Activated T-cell treated with anti-CD3 and anti-CD28 coated beads, Interleukin-2, amount 50 U/mL, for 4 hours (primary cell): Measurements from ENCODE around the gene FCGR2B. TPM values are rescaled to one million over a fixed set of nuclear protein-coding genes. Genes with fewer than 3 reads are reported as not detected.
"Not testable (repeated sequence)": the region's sequence is repeated elsewhere in the genome, so short reads cannot be mapped to it uniquely, and the experiment has no call there.

Source experiments
- ATAC-seq, 2 donors: fragments of 200-7000 bp; cut with Tn5 transposase; one replicate each; pipeline ENCODE4 v1.10.0; 2021
- DNase-seq: peaks from one replicate; pipeline ENCODE4 v3.0.0-alpha.2; 2020
- H3K27me3 Mint-ChIP-seq: one replicate; pipeline ENCODE4 v1.8.0; 2021; ENCODE audit warnings: low read depth, mixed read lengths
- H3K36me3 Mint-ChIP-seq: one replicate; pipeline ENCODE4 v1.8.0; 2022; ENCODE audit warnings: mixed read lengths; ENCODE audit not compliant: insufficient read depth
- H3K4me1 Mint-ChIP-seq: one replicate; pipeline ENCODE4 v1.8.0; 2021; ENCODE audit warnings: low read depth, mixed read lengths
- H3K4me3 Mint-ChIP-seq: one replicate; pipeline ENCODE4 v1.8.0; 2021; ENCODE audit warnings: mild to moderate bottlenecking, moderate library complexity, mixed read lengths
- H3K9me3 Mint-ChIP-seq: one replicate; pipeline ENCODE4 v1.8.0; 2021; ENCODE audit warnings: mixed read lengths
- total RNA-seq, 3 donors: library from RNA; stranded (reverse); gene quantifications; one replicate each; pipeline ENCODE4 v1.2.1, GENCODE V29; 2021

The FCGR2B gene
- total RNA-seq, 3 donors from 2014 or later = 0.13 TPM; not detected in 2

GRCh38 chr1:161636976-161637375 lies 26.0 kb upstream of the FCGR2B start:
- not testable (repeated sequence) for H3K9me3 Mint-ChIP-seq, H3K4me3 Mint-ChIP-seq, ATAC-seq, H3K36me3 Mint-ChIP-seq, H3K27me3 Mint-ChIP-seq, DNase-seq
- H3K4me1 Mint-ChIP-seq = peaks cover 12% of the 10 kb centered on the region

GRCh38 chr1:161638251-161638993 lies 24.5 kb upstream of the FCGR2B start:
- not testable (repeated sequence) for H3K4me3 Mint-ChIP-seq, H3K36me3 Mint-ChIP-seq, DNase-seq, H3K9me3 Mint-ChIP-seq, ATAC-seq, H3K27me3 Mint-ChIP-seq
- peaks cover 19% of the 10 kb centered on the region for H3K4me1 Mint-ChIP-seq

- not testable (repeated sequence) for H3K4me3 Mint-ChIP-seq, H3K36me3 Mint-ChIP-seq, H3K9me3 Mint-ChIP-seq, ATAC-seq, H3K27me3 Mint-ChIP-seq, DNase-seq
- H3K4me1 Mint-ChIP-seq = peaks cover 19% of the 10 kb centered on the region
These were observed 23.7 kb upstream of the FCGR2B start for GRCh38 chr1:161639203-161639602.

- ATAC-seq, H3K4me3 Mint-ChIP-seq, DNase-seq, H3K9me3 Mint-ChIP-seq, H3K27me3 Mint-ChIP-seq, H3K36me3 Mint-ChIP-seq: not testable (repeated sequence)
- H3K4me1 Mint-ChIP-seq = peaks cover 10% of the 10 kb centered on the region
These were observed 20.2 kb upstream of the FCGR2B start for GRCh38 chr1:161642697-161643096.

- H3K9me3 Mint-ChIP-seq, ATAC-seq, H3K27me3 Mint-ChIP-seq, H3K36me3 Mint-ChIP-seq, H3K4me3 Mint-ChIP-seq, DNase-seq: not testable (repeated sequence)
- peaks cover 11% of the 10 kb centered on the region for H3K4me1 Mint-ChIP-seq
These were observed 19.3 kb upstream of the FCGR2B start for GRCh38 chr1:161643481-161644208.

- not testable (repeated sequence) for H3K36me3 Mint-ChIP-seq, H3K9me3 Mint-ChIP-seq, H3K4me3 Mint-ChIP-seq, DNase-seq, H3K27me3 Mint-ChIP-seq, ATAC-seq
- peaks cover 11% of the 10 kb centered on the region for H3K4me1 Mint-ChIP-seq
These were observed 18.1 kb upstream of the FCGR2B start for GRCh38 chr1:161644855-161645254.

GRCh38 chr1:161647507-161648360 lies 15.2 kb upstream of the FCGR2B start:
- DNase-seq, H3K4me1 Mint-ChIP-seq, H3K4me3 Mint-ChIP-seq, H3K36me3 Mint-ChIP-seq, H3K27me3 Mint-ChIP-seq, ATAC-seq, H3K9me3 Mint-ChIP-seq: not testable (repeated sequence)

- H3K4me3 Mint-ChIP-seq, DNase-seq, H3K4me1 Mint-ChIP-seq, H3K36me3 Mint-ChIP-seq, ATAC-seq, H3K27me3 Mint-ChIP-seq, H3K9me3 Mint-ChIP-seq: not testable (repeated sequence)
These were observed 9.4 kb upstream of the FCGR2B start for GRCh38 chr1:161653541-161653940.

GRCh38 chr1:161653971-161654370 lies 9.0 kb upstream of the FCGR2B start:
- H3K27me3 Mint-ChIP-seq, H3K4me3 Mint-ChIP-seq, H3K36me3 Mint-ChIP-seq, DNase-seq, ATAC-seq, H3K4me1 Mint-ChIP-seq, H3K9me3 Mint-ChIP-seq: not testable (repeated sequence)

GRCh38 chr1:161658524-161658923 lies 4.4 kb upstream of the FCGR2B start:
- not testable (repeated sequence) for H3K4me3 Mint-ChIP-seq, H3K9me3 Mint-ChIP-seq, ATAC-seq, H3K4me1 Mint-ChIP-seq, H3K36me3 Mint-ChIP-seq, H3K27me3 Mint-ChIP-seq, DNase-seq

GRCh38 chr1:161661660-161662311 lies 1.2 kb upstream of the FCGR2B start:
- not testable (repeated sequence) for H3K36me3 Mint-ChIP-seq, DNase-seq, H3K27me3 Mint-ChIP-seq, H3K9me3 Mint-ChIP-seq, H3K4me3 Mint-ChIP-seq, H3K4me1 Mint-ChIP-seq
- ATAC-seq = peak in 1 of 2 donors; percentile 53

- ATAC-seq, H3K27me3 Mint-ChIP-seq, DNase-seq, H3K36me3 Mint-ChIP-seq, H3K4me1 Mint-ChIP-seq, H3K9me3 Mint-ChIP-seq, H3K4me3 Mint-ChIP-seq: not testable (repeated sequence)
These were observed 626 bp downstream of the FCGR2B start for GRCh38 chr1:161663569-161663968.

GRCh38 chr1:161664689-161665088 lies 1.7 kb downstream of the FCGR2B start:
- not testable (repeated sequence) for H3K27me3 Mint-ChIP-seq, H3K9me3 Mint-ChIP-seq, H3K4me1 Mint-ChIP-seq, H3K36me3 Mint-ChIP-seq, DNase-seq, ATAC-seq, H3K4me3 Mint-ChIP-seq
